Right lobe of liver (tissue), 6 donors: ENCODE measurements around the gene OR2L5. TPM values are rescaled to one million over a fixed set of nuclear protein-coding genes. Genes with fewer than 3 reads are reported as not detected.

ENCODE experiments used
- ATAC-seq, 4 donors: fragments of 200-7000 bp; cut with Tn5 transposase; one replicate each; pipeline ENCODE4 v1.9.1; 2020; ENCODE audit warnings: mild to moderate bottlenecking in 4 of 4, moderate library complexity in 4 of 4
- DNase-seq, 3 donors: peaks; one replicate each; pipeline ENCODE4 v3.0.0-alpha.2; 2020
- H3K27ac ChIP-seq, 3 donors: fragments of 200-600 bp; one replicate each; pipeline ENCODE4 v1.8.0; 2022
- H3K27me3 ChIP-seq, 2 donors: fragments of 200-600 bp; one replicate each; pipeline ENCODE4 v1.8.0; 2022
- H3K36me3 ChIP-seq, 4 donors: fragments of 200-600 bp; sonication (generic) in 1 of 4; one replicate each; pipeline versions ENCODE4 v1.5.1 to v1.8.0; 2017 to 2022; ENCODE audit warnings: control low read depth in 1 of 4
- H3K4me1 ChIP-seq, 4 donors: fragments of 200-600 bp; sonication (generic) in 1 of 4; one replicate each; pipeline versions ENCODE4 v1.5.1 to v1.8.0; 2017 to 2022; ENCODE audit warnings: control low read depth in 1 of 4
- H3K4me3 ChIP-seq, 3 donors: fragments of 200-600 bp; one replicate each; pipeline ENCODE4 v1.8.0; 2022
- H3K9me3 ChIP-seq, 4 donors: fragments of 200-600 bp; sonication (generic) in 1 of 4; one replicate each; pipeline versions ENCODE4 v1.5.1 to v1.8.0; 2017 to 2022; ENCODE audit warnings: control low read depth in 1 of 4
- CTCF ChIP-seq, 4 donors: fragments of 200-600 bp in 3 of 4; fragments of 450-650 bp in 1 of 4; IDR thresholded peaks; one replicate each; pipeline versions ENCODE4 v1.5.1 to v1.8.0; 2016 to 2022; ENCODE audit warnings: antibody characterized with exemption in 4 of 4, mild to moderate bottlenecking in 2 of 4
- POLR2A ChIP-seq: fragments of 450-650 bp; IDR thresholded peaks from one replicate; pipeline ENCODE4 v1.6.1; 2017; ENCODE audit warnings: antibody characterized with exemption, mild to moderate bottlenecking
- WGBS: methylation state at CpG from one replicate; pipeline ENCODE4 v1.1.6; 2018; ENCODE audit warnings: low coverage, low lambda C conversion rate; ENCODE audit not compliant: insufficient coverage; ENCODE audit errors: missing lambda C conversion rate; 5-methylcytosine and 5-hydroxymethylcytosine counted together
- intact Hi-C, 2 donors: fragments of 100-400 bp; cut with DNase I; formaldehyde crosslinking; loops; one replicate each; pipeline versions ENCODE4 v1.11.2 to v1.14.1; 2022
- small RNA-seq, 2 experiments: library from RNA; depleted of rRNA; stranded (forward); fragments of <200 nt; gene quantifications; one replicate each; pipeline ENCODE3, GENCODE V24; 2016
- total RNA-seq, 6 experiments: library from RNA; depleted of rRNA in 2 of 6; stranded (reverse); fragments of >200 nt in 2 of 6; fragmentation: NEBNext Ultra II Directional in 3 of 6; extraction: Animal tissue kit (Norgen Biotek cat#: 25700) in 3 of 6; gene quantifications; one replicate each; pipeline versions ENCODE4 v1.1.0 to v1.2.4, GENCODE V29; 2016 to 2023
- donor health status: DM: no; HTN: yes; CAD: no.
- donor health status: DM: no; HTN: no; CAD: no.
- donor health status: DM: no; HTN: no; CAD: no.
- donor health status: DM: no; HTN: yes; CAD: no.
- donor health status: DM: no; HTN: yes; CAD: no.

The OR2L5 gene
- total RNA-seq, 6 experiments from 2014 or later, result not detected

GRCh38 chr1:248054671-248055070 lies 41.2 kb downstream of the OR2L5 start:
- intact Hi-C loops, result no loop called here
- TF ChIP-seq POLR2A, result no peak
- TF ChIP-seq CTCF (IDR thresholded peaks at IDR 0.05), result no peak

GRCh38 chr1:248055261-248055660 lies 41.8 kb downstream of the OR2L5 start:
- intact Hi-C loops, result no loop called here
- Histone ChIP-seq H3K27ac (no peak overlapping the region), H3K9me3 (peaks cover 0 to 3% (median 0%) of the 10 kb centered on the region in 4 donors), H3K4me1 (no peaks in the 10 kb centered on the region), H3K4me3 (no peak overlapping the region), H3K36me3 (no peaks in the 10 kb centered on the region), H3K27me3 (no peaks in the 10 kb centered on the region)
- no peak for TF ChIP-seq CTCF (IDR thresholded peaks at IDR 0.05)
- no peak for TF ChIP-seq POLR2A
- ATAC-seq (no peak), DNase-seq (no peak)
- 47% methylated on average over 2 of the region's 2 CpGs for WGBS

More at GRCh38 chr1:248054671-248055070, 41.2 kb downstream of the OR2L5 start:
- peaks cover 0 to 3% (median 0%) of the 10 kb centered on the region in 4 donors for H3K9me3 ChIP-seq
- no peak for DNase-seq
- H3K27ac ChIP-seq, result no peak overlapping the region
- H3K36me3 ChIP-seq, result no peaks in the 10 kb centered on the region
- H3K4me1 ChIP-seq, result no peaks in the 10 kb centered on the region
- H3K4me3 ChIP-seq, result no peak overlapping the region
- H3K27me3 ChIP-seq, result no peaks in the 10 kb centered on the region
- ATAC-seq, result no peak

DNA sequence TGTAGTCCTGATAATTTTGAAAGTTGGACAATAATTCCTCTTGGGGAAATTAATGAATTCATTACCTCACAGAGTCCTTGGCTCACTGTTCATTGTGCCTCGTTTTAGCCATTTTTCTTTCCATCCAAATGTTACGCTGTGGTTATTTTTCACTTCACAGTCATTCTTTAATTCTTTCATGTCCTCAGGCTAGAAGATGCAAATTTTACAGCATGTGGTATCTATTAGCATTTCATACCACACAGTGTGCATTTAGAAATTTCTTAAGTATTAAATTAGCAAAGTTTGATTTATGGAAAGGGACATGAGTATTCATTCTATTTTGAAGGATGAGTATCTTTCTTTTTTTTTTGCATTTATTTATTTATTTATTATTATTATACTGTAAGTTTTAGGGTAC lies 51.6 kb downstream of the OR2L5 start:
- Histone ChIP-seq H3K4me1 (no peaks in the 10 kb centered on the region), H3K36me3 (no peaks in the 10 kb centered on the region), H3K27ac (no peak overlapping the region), H3K9me3 (no peaks in the 10 kb centered on the region), H3K4me3 (no peak overlapping the region), H3K27me3 (no peaks in the 10 kb centered on the region)
- DNase-seq (no peak), ATAC-seq (no peak)
- intact Hi-C loops, result no loop called here
- WGBS, result 38% methylated on average over 2 of the region's 2 CpGs
- TF ChIP-seq CTCF (IDR thresholded peaks at IDR 0.05) (no peak), POLR2A (no peak)

DNA sequence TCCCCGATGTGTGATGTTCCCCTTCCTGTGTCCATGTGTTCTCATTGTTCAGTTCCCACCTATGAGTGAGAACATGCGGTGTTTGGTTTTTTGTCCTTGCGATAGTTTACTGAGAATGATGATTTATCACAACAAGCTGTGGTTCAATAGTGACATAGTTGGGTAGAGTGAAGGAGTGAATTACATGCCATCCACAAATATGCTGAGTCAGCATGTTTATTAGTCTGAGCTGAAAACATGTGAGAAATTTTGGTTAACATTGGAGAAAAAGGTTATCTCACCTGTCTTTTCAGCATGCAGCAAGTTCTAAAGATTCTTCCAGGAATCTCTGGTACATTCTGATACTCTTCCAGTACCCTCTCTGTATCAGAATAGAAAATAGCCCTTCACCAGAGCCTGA lies 52.1 kb downstream of the OR2L5 start:
- Histone ChIP-seq H3K36me3 (no peaks in the 10 kb centered on the region), H3K9me3 (no peaks in the 10 kb centered on the region), H3K27ac (no peak overlapping the region), H3K4me1 (no peaks in the 10 kb centered on the region), H3K27me3 (no peaks in the 10 kb centered on the region), H3K4me3 (no peak overlapping the region)
- DNase-seq (no peak), ATAC-seq (no peak)
- no peak for TF ChIP-seq CTCF (IDR thresholded peaks at IDR 0.05)
- TF ChIP-seq POLR2A, result no peak
- intact Hi-C loops, result no loop called here
- WGBS, result 85% methylated on average over 3 of the region's 3 CpGs

Small RNA genes within 50 kb of the gene (small RNA-seq; reads per million reads assigned to genes)
- gene RF00019, result 0 reads per million in 2 experiments

Other genes starting within 250 kb of the OR2L5 start
- gene OR14A16, start 189.5 kb upstream of the OR2L5 start, total RNA-seq, result not detected
- gene OR11L1, start 171.8 kb upstream of the OR2L5 start, total RNA-seq, result not detected
- gene TRIM58, start 156.5 kb upstream of the OR2L5 start, total RNA-seq, result 1 to 10 TPM in 3 of 6 experiments, under 1 TPM in 2, not detected in 1; 0.29 to 5.5 (median 2.1) TPM
- gene OR2W3, start 118.1 kb upstream of the OR2L5 start, total RNA-seq, result 1 to 10 TPM in 1 of 6 experiments, under 1 TPM in 2, not detected in 3; 0.24 to 1.2 (median 0.43) TPM
- gene OR2T8, start 93.4 kb upstream of the OR2L5 start, total RNA-seq, result not detected
- gene OR2AJ1, start 88.8 kb upstream of the OR2L5 start, total RNA-seq, result not detected
- not detected for gene OR2L8, start 64.8 kb upstream of the OR2L5 start, total RNA-seq
- not detected for gene OR2AK2, start 48.4 kb upstream of the OR2L5 start, total RNA-seq
- gene OR2L2, start 16.4 kb downstream of the OR2L5 start, total RNA-seq, result under 1 TPM in 1 of 6 experiments, not detected in 5; 0.17 TPM
- not detected for gene OR2L3, start 33.2 kb downstream of the OR2L5 start, total RNA-seq
- not detected for gene OR2L13, start 81.5 kb downstream of the OR2L5 start, total RNA-seq
- gene OR2M5, start 131.5 kb downstream of the OR2L5 start, total RNA-seq, result not detected
- gene OR2M2, start 161.2 kb downstream of the OR2L5 start, total RNA-seq, result not detected
- not detected for gene OR2M3, start 183.6 kb downstream of the OR2L5 start, total RNA-seq
- gene OR2M4, start 217.8 kb downstream of the OR2L5 start, total RNA-seq, result not detected